Measurements from ENCODE around the gene GRM8. TPM values are rescaled to one million over a fixed set of nuclear protein-coding genes. Genes with fewer than 3 reads are reported as not detected.

GRM8 gene
- polyA plus RNA-seq, 1 donor (not counting 4 experiments of a cell fraction or from before 2014, with no cell fraction given): not detected

DNA sequence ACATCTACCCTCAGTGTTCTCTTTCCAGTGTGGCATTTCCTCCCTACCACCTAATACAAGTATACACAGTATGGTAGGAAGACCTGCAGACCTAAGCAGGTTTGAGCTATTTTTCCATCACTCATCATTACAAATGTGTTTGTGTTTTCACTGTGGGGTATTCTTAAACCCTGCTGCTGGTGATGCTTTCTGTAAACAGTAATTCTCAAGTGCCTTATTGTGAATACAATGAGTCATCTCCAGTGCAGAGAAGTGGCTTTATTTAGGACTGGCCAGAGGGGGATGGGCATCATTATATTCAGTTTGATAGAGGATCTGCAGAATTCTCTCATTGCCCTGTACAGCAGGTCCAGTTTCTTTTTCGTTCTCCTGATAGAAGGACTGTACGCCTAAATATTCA is 63.7 kb downstream of the GRM8 start:
- Histone ChIP-seq H3K9me1 (ENCODE audit: control insufficient read depth, extremely low read depth, insufficient read depth, low read length) (no peaks in the 10 kb centered on the region), H3K27me3 (ENCODE audit: control insufficient read depth, extremely low read depth, insufficient read depth, low read length) (no peaks in the 10 kb centered on the region), H3K9ac (ENCODE audit: control insufficient read depth, extremely low read depth, insufficient read depth, low read length) (no peak overlapping the region), H3K79me2 (ENCODE audit: control insufficient read depth, insufficient read depth, low read length) (no peaks in the 10 kb centered on the region), H3K27ac (ENCODE audit: control insufficient read depth, insufficient read depth, low read length) (no peak overlapping the region), H3K36me3 (ENCODE audit: control insufficient read depth in 2 of 2, extremely low read depth in 1 of 2, insufficient read depth in 2 of 2, low read length in 2 of 2) (no peaks in the 10 kb centered on the region), H3K4me3 (ENCODE audit: control insufficient read depth in 2 of 3, extremely low read depth in 1 of 3, insufficient read depth in 2 of 3, low read depth in 1 of 3, low read length in 3 of 3) (no peak overlapping the region), H3K9me3 (ENCODE audit: control insufficient read depth, low read depth, low read length) (no peaks in the 10 kb centered on the region), H3K4me2 (ENCODE audit: control insufficient read depth, extremely low read depth, insufficient read depth, low read depth, low read length) (no peak overlapping the region), H2AFZ (ENCODE audit: control insufficient read depth, low read length) (no peak overlapping the region), H3K4me1 (ENCODE audit: control insufficient read depth, extremely low read depth, insufficient read depth, low read length) (no peaks in the 10 kb centered on the region), H4K20me1 (ENCODE audit: control insufficient read depth, extremely low read depth, insufficient read depth, low read length) (no peaks in the 10 kb centered on the region)
- FAIRE-seq (no peak), DNase-seq (ENCODE audit: low read depth, low spot score) (no peak)
- no peak for TF ChIP-seq CTCF (optimal IDR thresholded peaks at IDR 0.05 in 1 of 3, IDR thresholded peaks at IDR 0.05 in 1 of 3, conservative IDR thresholded peaks at IDR 0.05 in 1 of 3; ENCODE audit: extremely low read depth in 1 of 3, insufficient read depth in 2 of 3, low read length in 3 of 3)
- no peak for TF ChIP-seq EZH2 (IDR thresholded peaks at IDR 0.05; ENCODE audit: low read length)
- dilution Hi-C loops (cut with MboI; ENCODE audit: extremely low pct_ligation_motif_present, low sequenced_read_pairs): no loop called here

GRCh38 chr7:127187740-127188139 is 65.0 kb downstream of the GRM8 start:
- dilution Hi-C loops (cut with MboI; ENCODE audit: extremely low pct_ligation_motif_present, low sequenced_read_pairs): no loop called here

More at GRCh38 chr7:127187740-127188139, 65.0 kb downstream of the GRM8 start:
- no peak for TF ChIP-seq CTCF (optimal IDR thresholded peaks at IDR 0.05 in 1 of 3, IDR thresholded peaks at IDR 0.05 in 1 of 3, conservative IDR thresholded peaks at IDR 0.05 in 1 of 3; ENCODE audit: extremely low read depth in 1 of 3, insufficient read depth in 2 of 3, low read length in 3 of 3)
- TF ChIP-seq EZH2 (IDR thresholded peaks at IDR 0.05; ENCODE audit: low read length): no peak
- DNase-seq (ENCODE audit: low read depth, low spot score) (no peak), FAIRE-seq (no peak)
- Histone ChIP-seq H3K79me2 (ENCODE audit: control insufficient read depth, insufficient read depth, low read length) (no peaks in the 10 kb centered on the region), H3K9me3 (ENCODE audit: control insufficient read depth, low read depth, low read length) (no peaks in the 10 kb centered on the region), H3K27me3 (ENCODE audit: control insufficient read depth, extremely low read depth, insufficient read depth, low read length) (no peaks in the 10 kb centered on the region), H3K9ac (ENCODE audit: control insufficient read depth, extremely low read depth, insufficient read depth, low read length) (no peak overlapping the region), H3K4me3 (ENCODE audit: control insufficient read depth in 2 of 3, extremely low read depth in 1 of 3, insufficient read depth in 2 of 3, low read depth in 1 of 3, low read length in 3 of 3) (no peak overlapping the region), H3K36me3 (ENCODE audit: control insufficient read depth in 2 of 2, extremely low read depth in 1 of 2, insufficient read depth in 2 of 2, low read length in 2 of 2) (no peaks in the 10 kb centered on the region), H3K4me2 (ENCODE audit: control insufficient read depth, extremely low read depth, insufficient read depth, low read depth, low read length) (no peak overlapping the region), H3K27ac (ENCODE audit: control insufficient read depth, insufficient read depth, low read length) (no peak overlapping the region), H2AFZ (ENCODE audit: control insufficient read depth, low read length) (no peak overlapping the region), H3K9me1 (ENCODE audit: control insufficient read depth, extremely low read depth, insufficient read depth, low read length) (no peaks in the 10 kb centered on the region), H4K20me1 (ENCODE audit: control insufficient read depth, extremely low read depth, insufficient read depth, low read length) (no peaks in the 10 kb centered on the region), H3K4me1 (ENCODE audit: control insufficient read depth, extremely low read depth, insufficient read depth, low read length) (no peaks in the 10 kb centered on the region)
